DMS53 treated with DMSO at 0.1 percent for 48 hours (cell line): ENCODE measurements around the gene SLC6A17.

Experiments
- DNase-seq: peaks from one replicate; lab custom pipeline; 2025; ENCODE audit not compliant: unreplicated experiment; lab: John Stamatoyannopoulos, UW

SLC6A17 gene

GRCh38 chr1:110172001-110172400 lies 21.7 kb downstream of the SLC6A17 start:
- no peak for DNase-seq

- no peak for DNase-seq
These were observed 23.3 kb downstream of the SLC6A17 start for GRCh38 chr1:110173466-110174105.

- no peak for DNase-seq
These were observed 24.7 kb downstream of the SLC6A17 start for GRCh38 chr1:110174961-110175360.

- no peak for DNase-seq
These were observed 26.1 kb downstream of the SLC6A17 start for GRCh38 chr1:110176299-110176956.

GRCh38 chr1:110177775-110178174 lies 27.5 kb downstream of the SLC6A17 start:
- no peak for DNase-seq

GRCh38 chr1:110183642-110184167 lies 33.4 kb downstream of the SLC6A17 start:
- DNase-seq = no peak

- DNase-seq = no peak
These were observed 34.2 kb downstream of the SLC6A17 start for GRCh38 chr1:110184446-110184845.

GRCh38 chr1:110185181-110185580 lies 34.9 kb downstream of the SLC6A17 start:
- DNase-seq = peak; percentile 81

- no peak for DNase-seq
These were observed 36.3 kb downstream of the SLC6A17 start for GRCh38 chr1:110186558-110186957.

GRCh38 chr1:110187139-110187890 lies 37.0 kb downstream of the SLC6A17 start:
- no peak for DNase-seq

GRCh38 chr1:110188035-110188618 lies 37.8 kb downstream of the SLC6A17 start:
- no peak for DNase-seq

GRCh38 chr1:110189181-110189580 lies 38.9 kb downstream of the SLC6A17 start:
- no peak for DNase-seq

GRCh38 chr1:110190282-110190929 lies 40.1 kb downstream of the SLC6A17 start:
- DNase-seq = no peak

GRCh38 chr1:110192541-110192940 lies 42.2 kb downstream of the SLC6A17 start:
- no peak for DNase-seq

GRCh38 chr1:110195196-110195595 lies 44.9 kb downstream of the SLC6A17 start:
- no peak for DNase-seq

GRCh38 chr1:110196917-110197765 lies 46.8 kb downstream of the SLC6A17 start:
- peak; percentile 77 for DNase-seq

- DNase-seq = no peak
These were observed 47.8 kb downstream of the SLC6A17 start for GRCh38 chr1:110197905-110198629.

- no peak for DNase-seq
These were observed 48.5 kb downstream of the SLC6A17 start for GRCh38 chr1:110198746-110199145.

- no peak for DNase-seq
These were observed 49.9 kb downstream of the SLC6A17 start for GRCh38 chr1:110200190-110200589.
